22Rv1 (cell line): Measurements from ENCODE around the gene GNB5.
A peak's percentile ranks its signal among the peaks of the same experiment; 100 is the strongest.

Experiments used
- H3K27ac ChIP-seq: fragments of 450-650 bp; 2 replicates; pipeline ENCODE4 v1.5.1; 2017
- CTCF ChIP-seq: fragments of 450-650 bp; IDR thresholded peaks from 2 replicates; pipeline ENCODE4 v1.5.1; 2017; ENCODE audit warnings: mild to moderate bottlenecking
- ZFX ChIP-seq: fragments of 450-650 bp; IDR thresholded peaks from 2 replicates; pipeline ENCODE4 v1.6.1; 2017; ENCODE audit warnings: antibody characterized with exemption, borderline replicate concordance

Gene GNB5

GRCh38 chr15:52193321-52193720 lies 2.1 kb upstream of the GNB5 start:
- TF ChIP-seq ZFX (no peak), CTCF (no peak)
- H3K27ac ChIP-seq = no peak overlapping the region

DNA sequence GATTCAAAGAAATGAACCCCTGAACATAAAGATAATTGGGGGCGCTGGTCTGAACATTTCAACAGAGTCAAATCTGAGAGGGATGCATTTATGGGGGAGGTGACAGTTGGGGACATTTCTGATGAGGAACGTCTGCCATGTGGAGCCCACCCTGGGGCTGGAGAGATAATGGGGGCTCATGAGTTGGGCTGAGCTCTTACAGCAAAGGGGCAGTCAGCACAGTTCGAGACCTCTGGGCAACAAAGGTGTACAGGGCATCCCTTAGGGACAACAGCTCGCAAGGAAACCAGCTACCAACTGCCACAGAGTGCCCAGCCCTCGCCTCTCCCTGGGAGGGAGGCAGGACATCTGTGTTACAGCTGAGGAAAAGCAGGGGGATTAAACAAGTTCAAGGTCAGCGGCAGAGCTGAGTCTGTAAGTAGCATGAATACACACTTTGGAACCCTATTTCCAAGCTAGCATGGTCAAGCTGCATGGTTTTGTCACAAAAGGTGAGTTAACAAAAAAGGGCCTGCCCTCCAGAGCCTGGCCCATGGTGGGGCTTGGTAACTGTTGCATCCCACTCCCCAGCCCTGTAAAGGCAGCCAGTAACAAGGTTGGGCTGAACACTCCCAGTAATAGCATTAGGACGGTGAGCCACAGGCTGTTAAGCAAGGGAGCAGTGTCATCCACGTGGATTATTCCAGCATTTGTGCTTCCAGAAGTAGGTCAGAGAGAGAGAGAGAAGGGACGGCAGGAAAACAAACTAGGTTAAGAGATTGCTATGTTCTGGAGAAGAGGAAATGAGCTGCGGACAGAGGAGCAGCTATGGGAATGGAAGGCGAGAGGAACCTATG lies 4.3 kb downstream of the GNB5 start:
- TF ChIP-seq ZFX (no peak), CTCF (no peak)

DNA sequence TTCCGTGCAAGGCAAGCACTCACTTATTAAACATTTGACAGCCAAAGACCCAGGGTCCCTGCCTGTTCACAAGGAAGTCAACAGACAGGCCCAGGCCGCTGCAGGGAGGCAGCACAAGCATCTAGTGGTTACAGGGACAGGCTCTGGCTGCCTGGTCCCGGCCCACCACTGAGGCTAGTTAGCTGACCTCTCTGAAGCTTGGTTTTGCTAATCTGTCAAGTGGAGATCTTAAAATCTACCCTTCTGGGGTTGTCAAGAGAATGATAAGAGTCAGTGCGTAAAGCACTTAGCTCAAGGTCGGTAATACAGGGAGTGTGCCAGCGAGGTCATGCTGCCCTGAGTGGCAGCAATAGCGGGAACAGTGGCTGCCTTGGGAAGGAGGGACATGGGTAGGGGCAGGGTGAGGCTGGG lies 6.0 kb downstream of the GNB5 start:
- TF ChIP-seq CTCF = no peak
- TF ChIP-seq ZFX = no peak
- H3K27ac ChIP-seq = no peak overlapping the region

More for the DNA sequence above, 4.3 kb downstream of the GNB5 start:
- H3K27ac ChIP-seq = no peak overlapping the region

GRCh38 chr15:52184721-52185120 lies 6.5 kb downstream of the GNB5 start:
- TF ChIP-seq ZFX (no peak), CTCF (no peak)
- H3K27ac ChIP-seq = no peak overlapping the region

DNA sequence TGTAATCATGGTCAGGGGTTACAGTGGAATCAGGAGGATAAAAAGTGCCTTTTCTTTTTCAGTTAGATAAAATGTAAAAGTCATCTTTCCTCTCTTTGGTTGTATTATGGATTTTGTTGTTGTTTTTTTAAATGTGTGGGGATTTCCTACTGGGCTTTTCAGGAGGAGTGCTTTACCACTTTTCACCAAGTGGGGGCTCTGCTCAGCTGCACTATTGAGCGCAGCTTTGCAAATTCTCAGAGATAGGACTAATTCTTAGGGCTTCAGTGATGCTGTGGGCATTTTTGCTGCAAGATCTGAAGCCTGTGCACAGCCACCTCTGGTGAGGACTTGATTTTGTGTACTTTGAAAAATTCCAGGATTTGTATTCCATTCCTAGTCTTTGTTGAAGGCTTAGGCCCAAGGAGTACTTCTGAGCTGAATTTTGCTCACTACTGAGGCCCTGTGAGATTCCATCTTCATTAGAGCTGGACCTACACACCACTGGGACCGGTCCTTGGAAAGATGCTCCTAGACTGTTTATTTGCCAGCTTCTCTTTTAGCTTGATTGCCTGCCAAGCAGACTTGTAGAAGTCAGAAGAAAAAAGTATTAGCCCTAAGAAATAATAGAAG lies 7.5 kb downstream of the GNB5 start:
- TF ChIP-seq CTCF (peak; percentile 67), ZFX (no peak)
- no peak overlapping the region for H3K27ac ChIP-seq

- H3K27ac ChIP-seq = no peak overlapping the region
- TF ChIP-seq CTCF = no peak
- no peak for TF ChIP-seq ZFX
Measured at GRCh38 chr15:52181938-52182780, 9.0 kb downstream of the GNB5 start.
